NOMO-1 treated with dmso at 0.1 percent for 144 hours (cell line): Measurements from ENCODE around the gene STX16.
A peak's percentile ranks its signal among the peaks of the same experiment; 100 is the strongest.

Experiments
- DNase-seq: peaks from one replicate; lab custom pipeline; 2025; ENCODE audit not compliant: unreplicated experiment; lab: John Stamatoyannopoulos, UW

STX16 gene

DNA sequence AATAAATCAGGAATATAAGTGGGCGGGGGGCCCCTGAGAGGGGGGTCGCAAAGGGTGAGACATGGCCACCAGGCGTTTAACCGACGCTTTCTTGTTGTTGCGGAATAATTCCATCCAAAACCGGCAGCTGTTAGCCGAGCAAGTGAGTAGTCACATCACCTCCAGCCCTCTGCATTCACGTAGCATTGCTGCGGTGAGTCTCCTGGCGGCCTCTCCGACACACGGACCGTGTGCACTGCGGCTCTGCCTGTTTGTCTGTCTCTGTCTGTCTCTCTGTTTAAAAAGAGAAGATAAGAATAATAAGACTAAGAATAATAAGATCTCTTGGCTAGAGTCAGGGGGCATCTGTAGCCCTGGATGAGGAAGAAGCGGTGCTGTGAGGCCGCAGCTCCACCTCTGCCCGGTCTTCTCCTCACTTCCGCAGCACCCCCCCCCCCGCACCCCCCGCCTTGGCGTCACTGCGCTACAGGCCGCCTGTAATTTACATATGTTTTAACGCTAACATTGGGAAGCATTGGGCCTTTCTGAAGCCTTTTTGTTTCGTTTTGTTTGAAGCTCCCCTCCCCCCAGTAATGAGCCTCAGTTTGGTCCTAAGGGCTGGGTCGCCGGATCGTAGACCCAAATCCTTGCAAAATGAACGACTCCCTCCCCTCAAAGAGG is 993 bp downstream of the STX16 start:
- peak; percentile 77 for DNase-seq

DNA sequence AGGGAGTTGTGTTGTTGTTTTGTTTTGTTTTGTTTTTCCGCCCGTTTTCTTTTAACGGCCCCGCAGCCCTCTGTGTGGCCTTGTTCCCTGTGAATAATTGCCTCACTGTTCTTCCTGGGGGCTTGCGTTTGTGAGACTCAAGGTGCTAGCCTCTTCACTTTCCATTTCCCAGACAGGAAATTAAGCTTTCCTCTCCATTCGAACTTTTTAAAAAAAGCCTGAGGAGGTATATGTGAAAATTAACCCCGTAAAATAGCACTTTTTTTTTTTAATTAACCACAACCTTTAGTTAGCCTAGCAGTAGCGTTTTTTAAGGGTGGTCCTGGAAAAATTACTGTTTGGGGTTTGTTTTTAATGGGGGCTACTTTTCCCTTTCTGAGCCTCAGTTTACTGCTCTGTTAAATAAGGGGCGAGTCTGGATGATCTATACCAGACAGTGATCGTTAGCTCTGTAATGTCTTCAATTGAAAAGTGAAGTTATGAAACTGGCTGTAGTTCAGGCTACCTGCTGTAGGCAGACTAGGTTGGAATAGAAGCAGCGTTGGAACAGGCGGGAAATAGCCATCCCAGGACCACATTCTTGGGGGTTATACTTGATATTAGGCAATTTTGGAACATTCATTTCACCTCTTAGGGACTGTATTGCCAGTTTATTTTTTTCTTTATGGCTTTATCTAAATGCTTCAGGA is 1.7 kb downstream of the STX16 start:
- no peak for DNase-seq

DNA sequence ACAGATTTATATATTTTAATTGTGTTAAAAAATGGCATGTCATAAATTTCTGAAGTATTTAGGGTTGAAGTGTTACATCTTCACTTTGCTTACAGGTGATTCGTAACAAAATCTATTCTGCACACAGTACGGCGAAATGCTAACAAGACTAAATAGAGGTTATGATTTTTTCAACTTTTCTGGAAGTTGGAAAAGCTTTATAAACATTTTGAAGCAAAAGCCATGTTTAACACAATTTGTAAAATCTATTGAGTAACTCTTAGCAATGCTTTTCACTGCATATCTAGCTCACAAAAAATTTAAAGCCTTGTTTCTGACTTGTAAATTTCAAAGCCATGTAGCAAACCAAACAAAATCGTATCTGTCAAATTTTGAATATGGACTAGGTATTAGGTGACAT is 3.3 kb downstream of the STX16 start:
- DNase-seq: no peak

DNA sequence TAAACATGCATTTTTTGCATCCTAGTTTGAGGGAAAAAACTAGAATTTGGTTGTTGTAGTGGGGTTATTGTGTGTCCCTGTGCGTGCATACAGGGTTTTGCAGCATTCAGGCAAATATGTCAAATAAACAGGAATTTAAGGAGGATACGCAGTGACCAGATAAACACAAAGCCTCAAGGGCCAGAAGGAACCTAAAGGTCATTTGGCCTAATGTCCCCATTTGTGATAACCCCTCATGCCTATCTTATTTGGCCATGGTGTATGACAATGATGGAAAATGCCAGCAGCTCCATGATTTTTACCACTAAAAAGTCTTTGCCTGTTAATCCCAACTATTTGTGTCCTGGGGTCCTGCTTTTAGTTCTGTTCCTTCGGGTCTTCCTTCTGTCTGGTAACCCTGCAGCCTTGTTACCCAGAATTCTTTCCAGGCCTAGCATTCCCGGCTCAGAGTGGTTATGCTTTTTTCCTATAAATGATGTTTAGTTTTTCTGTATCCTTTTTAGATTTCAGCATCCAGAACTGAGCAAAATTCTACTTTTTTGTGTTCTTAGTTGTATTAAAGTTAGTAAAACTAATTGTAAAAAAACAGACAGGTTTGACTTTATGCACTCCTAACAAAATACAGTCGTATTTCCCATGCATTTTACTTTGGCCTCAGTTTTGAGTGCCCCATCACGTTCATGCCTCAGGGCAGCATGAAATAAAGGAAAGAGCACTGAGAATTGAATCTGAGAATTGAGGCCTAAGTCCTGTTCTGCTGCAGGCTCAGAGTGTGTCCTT is 4.4 kb downstream of the STX16 start:
- no peak for DNase-seq

DNA sequence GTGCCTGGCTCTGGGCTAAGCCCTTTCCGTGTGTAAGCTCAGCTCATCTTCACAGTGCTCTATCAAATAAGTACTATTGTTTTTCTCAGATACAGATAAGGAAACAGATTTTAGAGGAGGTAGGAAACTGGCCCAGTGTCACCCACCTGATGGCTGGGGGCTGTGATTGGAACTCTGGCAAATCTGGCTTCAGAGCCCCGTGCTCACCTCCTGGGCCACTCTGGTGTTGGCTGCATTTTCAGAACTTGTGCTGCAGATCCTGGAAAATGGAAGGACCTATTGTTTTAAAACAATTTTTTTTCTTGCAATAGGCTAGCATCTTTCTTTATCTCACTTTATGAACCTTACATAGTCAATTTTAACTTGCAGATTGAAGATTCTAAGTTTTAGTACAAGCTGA is 5.7 kb downstream of the STX16 start:
- no peak for DNase-seq

DNA sequence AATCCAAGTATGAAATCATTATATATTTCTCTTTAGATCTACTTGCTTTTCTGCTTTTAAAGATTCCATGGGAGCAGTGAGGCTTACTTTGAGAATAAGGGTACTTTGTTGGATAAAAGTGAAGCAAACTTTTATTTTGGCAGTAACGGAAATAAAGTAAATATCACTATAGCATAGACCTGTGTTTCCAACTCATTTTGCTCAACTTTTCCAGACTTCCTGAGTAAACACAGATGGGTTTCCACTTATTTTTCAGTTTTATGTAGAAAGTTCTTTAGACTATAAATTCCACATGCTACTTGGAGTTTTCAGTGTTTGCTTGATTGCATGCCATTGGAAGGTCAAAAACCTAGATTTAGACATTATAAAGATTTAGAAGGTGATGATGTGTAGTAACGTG is 6.2 kb downstream of the STX16 start:
- DNase-seq: no peak

DNA sequence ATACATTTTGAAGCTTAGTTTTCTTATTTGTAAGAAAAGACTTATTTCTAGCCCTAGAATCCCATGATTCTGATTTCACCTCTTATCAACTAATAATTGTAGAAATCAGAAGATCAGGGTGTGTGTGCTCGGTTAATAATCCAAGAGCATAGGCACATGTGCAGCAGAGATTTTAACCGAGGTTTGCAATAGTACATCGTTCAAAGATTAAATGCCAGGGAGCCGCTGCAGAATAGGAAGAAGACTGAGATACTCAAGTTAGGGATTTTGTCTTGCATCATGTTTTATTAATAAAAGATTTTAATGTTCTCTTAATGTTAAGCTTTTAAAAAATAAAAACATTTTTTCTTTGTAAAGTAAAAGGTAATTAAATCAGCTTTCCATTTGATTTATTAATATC is 6.9 kb downstream of the STX16 start:
- no peak for DNase-seq

DNA sequence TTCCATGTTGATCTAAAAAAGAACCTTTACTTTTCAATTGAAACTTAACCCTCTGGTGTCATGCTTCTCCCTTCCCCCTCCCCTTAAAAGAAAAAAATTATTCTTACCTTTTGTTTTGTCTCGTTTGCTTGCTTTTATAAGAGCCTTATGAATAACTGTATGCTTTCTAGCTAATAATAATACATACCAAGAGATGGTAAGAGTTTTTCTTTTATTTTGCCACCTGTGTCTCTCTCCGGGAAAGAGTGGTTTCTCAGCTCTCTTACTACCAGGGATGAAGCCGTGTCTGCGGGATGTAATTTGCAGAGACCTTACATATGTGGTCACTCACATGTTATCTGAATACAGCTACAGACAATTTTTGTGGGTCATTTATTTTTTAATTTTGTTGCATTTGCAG is 7.7 kb downstream of the STX16 start:
- DNase-seq: no peak

DNA sequence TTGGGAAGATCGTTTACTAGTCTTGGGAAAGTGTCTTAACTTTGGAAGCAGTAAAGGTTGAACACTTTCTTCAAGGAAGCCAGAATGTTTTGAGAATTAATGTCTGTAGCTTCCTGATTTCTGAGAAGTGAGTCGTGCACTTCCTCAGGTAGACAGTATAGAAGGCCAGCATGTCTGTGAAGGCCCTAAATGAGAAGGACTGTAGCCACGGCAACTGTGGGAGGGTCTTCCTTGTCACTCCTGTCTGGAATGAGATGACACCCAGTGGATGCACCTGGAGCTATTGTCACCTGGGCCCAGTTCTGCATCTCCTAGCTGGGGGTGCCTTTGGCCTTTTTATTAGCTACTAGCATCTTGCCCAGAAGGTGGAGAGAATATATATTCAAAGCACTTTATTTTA is 8.8 kb downstream of the STX16 start:
- no peak for DNase-seq

DNA sequence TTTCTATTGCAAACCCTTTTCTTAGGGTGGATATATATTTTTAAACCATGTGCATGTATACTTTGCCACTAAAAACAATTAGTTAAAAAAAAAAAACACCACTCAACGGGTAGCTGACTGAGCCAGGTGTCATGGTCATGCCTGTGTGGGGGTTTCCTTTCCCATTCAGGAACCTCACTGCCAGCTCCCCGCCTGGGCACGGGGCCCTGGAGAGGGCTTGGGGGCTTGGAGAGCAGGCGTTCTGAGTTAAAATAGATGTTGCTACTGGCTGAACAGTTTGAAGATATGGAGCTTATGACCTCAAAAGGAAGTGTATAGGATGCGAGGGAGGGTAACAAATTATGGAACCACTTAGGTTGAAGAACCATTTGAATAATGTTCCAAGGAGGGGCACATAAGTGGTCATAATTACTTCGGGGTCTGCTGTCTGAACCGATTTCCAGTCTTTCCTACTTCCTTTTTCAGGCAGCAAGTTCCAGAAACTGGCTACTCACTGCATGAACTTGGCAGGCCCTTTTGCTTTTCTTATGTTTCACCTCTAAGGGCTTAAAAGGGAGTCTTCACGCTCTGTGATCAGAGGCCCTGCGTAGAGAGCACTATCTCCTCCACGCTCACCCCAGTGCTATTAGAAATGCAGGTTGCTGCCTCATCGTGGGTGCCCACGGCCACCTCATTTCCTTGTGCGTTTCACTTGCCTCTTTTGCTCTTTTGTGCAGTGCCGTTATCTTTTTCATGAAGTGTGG is 9.9 kb downstream of the STX16 start:
- DNase-seq: no peak

DNA sequence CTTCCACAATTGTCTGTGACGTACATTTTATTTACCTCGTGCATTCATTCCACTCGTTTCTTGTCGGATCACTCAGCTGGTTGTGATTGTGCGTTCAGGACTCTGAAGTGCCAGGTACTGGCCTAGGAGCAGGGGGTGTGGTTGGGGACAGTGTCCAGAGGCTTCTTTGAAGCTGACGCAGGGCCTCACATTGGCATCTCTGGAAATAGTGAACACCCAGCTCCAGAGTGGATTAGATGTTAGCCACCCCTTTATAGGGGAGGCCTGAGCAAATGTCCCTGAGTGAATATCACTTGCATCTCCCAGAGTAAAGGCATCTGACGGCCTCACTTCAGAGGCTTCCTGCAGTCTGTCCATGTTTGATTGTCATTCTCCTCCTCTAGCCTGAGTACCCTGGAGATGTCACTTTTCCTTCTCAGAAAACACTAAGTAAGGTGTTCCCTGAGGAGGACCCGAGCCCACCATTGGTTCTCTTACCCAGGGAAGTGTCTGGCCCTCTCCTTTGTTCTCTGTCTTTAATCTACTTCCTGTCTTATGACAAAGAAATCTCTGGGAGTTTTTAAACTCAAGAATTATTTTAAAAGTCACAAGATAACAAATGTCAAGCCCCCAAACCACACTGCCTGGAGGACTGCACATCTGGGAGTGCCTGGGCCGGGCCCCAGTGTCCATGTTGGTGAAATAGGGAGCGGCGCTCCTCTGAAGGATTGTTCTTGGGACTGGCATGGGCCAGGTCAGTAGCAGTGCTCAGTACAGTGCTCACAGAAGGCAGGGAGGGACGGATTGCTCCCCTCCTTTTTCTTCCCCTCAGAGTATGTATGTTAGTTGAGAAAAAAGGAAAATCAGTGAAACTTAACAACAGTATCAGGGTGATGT is 10.8 kb downstream of the STX16 start:
- DNase-seq: no peak

DNA sequence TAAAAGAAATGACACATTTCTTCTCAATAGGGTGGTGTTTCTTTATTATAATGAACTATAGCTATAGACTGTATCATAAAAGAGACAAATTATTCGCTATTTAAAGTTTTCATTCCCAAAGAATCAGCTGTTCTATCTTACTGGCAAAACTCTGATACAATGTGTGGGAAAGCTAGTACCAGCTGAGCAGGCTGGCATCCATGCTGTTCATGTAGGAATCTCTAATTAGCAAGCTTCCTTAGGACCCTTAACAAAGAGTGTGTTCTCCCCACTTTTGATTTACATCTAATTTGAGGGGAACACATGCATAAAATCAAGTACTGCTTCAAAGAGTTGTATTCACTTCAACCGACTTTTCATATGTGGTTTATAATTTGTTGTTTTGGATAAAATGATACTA is 13.2 kb downstream of the STX16 start:
- DNase-seq: no peak

DNA sequence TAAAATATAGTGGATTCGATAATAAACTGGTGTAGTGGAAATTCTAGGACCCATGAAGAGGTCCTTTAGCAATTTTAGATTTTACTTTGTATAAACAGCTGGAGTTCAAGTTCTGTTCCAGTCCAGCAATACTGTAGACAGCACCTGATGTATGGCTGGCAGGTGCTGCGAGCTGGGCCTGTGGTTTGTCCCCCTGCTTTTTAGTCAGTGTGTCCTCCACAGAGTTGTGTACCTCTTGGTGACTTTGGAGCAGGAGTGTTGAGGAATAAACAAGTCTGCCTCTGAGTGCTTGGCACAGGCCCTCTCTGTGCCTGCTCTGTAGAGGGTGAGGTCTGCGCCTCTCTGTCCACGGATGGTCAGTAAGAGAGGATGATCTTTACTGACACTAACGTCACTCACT is 13.8 kb downstream of the STX16 start:
- DNase-seq: no peak

DNA sequence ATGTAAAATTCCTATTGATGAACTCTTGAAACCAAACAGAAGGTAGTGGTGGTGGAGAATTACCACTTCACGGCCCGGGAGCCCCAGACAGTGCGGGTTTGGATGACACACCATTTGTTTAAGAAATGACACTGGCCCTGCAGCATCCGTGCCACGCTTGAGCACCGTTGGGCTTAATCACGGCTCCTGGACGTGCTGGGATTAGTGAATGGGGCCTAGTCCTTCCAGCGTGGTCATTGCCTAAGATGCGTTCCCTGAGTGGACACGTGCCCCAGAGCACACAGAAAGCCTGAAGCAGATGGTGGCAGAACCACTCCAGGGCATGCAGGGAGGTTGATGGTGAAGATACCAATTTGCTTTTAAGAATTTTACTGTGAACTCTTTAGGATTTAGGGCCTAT is 14.5 kb downstream of the STX16 start:
- DNase-seq: no peak

DNA sequence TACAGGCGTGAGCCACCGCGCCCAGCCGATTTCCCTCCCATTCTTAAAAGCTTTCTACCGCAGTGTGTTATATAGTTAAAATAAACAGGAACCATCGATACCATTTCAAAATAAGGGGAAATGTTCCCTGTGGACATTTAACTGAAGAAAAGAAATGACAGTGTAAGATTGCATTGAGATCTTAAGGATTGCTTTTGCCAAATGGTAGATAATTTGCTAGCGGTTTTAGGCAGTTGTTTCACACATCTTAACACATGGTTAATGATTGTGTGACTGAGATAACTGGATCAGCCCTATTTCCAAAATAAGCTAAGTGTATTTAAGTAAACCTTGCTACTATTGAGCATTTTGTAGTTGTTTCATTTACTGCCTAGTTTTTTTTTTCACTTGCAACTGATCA is 15.6 kb downstream of the STX16 start:
- DNase-seq: no peak

DNA sequence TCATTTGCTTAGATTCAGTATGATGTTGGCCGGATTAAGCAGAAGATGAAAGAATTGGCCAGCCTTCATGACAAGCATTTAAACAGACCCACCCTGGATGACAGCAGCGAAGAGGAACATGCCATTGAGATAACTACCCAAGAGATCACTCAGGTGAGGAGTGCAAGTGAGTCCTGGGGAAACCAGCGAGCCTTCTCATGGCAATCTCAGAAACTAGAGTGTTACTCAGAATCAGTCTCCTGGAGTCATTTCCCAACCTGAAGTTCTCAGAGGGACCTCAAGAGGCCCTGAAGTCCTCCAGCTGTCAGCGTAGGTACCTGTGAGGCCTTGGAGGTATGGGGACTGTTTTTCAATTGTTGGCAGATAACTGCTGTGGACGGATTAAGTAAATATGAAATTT is 16.9 kb downstream of the STX16 start:
- no peak for DNase-seq

DNA sequence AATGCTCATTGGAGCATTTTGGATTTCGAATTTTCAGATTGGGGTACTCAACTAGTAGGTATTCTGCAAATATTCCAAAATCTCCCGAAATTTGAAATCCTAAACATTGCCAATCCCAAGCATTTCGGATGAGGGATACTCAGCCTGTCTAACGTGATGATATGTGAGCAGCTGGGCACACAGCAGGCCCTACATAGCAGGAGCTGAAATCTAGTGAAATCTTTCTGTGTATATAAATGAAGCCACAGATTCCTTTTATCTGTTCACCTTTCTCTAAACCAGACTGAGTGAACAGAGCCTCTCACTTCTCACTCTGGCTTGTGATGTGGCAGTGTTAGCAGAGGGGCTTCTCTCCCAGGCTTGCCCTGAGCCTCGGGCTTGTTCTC is 17.8 kb downstream of the STX16 start:
- DNase-seq: no peak

DNA sequence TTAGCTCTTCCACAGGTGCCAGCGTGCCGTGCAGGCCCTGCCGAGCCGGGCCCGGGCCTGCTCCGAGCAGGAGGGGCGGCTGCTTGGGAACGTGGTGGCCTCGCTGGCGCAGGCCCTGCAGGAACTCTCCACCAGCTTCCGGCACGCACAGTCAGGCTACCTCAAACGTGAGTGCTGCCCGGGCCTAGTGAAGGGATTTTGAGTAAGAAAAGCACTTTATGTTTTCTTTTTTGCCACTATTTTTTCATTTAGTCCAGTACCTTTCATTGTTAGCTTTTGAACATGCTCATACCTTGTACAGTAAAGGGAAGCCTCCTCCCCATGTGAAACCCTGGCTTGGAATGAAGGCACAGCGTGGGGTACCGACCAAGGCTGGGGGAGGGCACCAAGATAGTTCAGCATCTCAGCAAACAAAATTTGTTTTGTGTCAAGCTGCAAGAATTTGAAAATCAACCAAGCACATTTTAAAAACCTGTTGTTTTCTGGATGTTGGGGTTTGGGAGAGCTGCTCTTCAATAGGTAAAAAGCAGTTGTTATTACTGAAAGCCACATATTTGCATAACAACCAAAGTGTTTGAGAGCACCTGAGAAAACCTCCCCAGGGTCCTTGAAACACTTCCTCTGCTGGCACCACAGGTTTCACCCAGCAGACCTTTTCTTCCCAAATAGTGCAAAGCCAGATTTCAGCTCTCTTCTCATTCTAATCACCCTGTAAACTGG is 18.4 kb downstream of the STX16 start:
- no peak for DNase-seq

DNA sequence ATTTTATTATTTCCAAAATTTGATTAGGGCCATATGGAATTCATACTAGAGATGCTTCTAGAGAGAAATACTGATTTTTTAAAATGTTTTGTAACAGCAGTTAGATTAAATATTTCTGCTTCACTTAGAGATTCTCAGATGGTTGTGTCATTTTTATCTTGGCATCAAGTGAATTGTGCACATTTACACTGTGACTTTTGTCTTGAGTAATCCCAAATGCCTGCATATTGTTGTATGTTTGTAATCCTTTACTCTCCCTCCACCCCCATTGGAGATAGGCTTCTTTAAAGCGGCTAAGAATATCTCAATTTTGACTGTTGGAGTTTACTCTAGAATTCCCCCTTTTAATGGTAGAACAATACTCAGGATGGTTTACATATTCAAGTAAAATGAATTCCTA is 19.0 kb downstream of the STX16 start:
- DNase-seq: no peak

DNA sequence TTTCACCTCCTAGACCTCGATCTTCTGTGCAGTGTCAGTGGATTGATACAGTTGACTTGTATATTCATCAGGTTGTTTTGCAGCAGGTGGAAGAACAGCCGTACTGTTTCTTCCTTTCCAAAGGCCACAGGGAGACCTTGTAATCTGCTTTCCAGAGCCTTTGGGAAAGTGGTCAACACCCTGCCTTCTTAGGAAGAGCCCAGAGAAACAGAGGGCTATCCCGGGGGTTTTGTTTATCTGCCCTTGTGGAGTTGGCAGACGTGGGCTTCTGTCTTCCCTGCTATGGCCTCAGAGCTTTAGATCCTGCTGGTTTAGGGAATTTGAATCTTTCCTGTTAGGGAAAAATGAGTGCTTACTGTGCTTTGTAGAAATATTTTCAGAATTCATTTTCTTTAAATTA is 19.6 kb downstream of the STX16 start:
- DNase-seq: no peak
